Keratinocyte (primary cell): Measurements from ENCODE around the gene GAREM1. TPM values are rescaled to one million over a fixed set of nuclear protein-coding genes. Genes with fewer than 3 reads are reported as not detected.

Experiments
- DNase-seq: peaks from one replicate; pipeline ENCODE4 v3.0.0-alpha.2; 2011; ENCODE audit warnings: low read depth, missing footprints, low spot score
- FAIRE-seq: peaks from 2 replicates; lab custom pipeline; 2011; peaks lifted over from hg19 to GRCh38; lab: Jason Lieb, UNC
- H2AFZ ChIP-seq: 2 replicates; pipeline ENCODE4 v1.6.0; 2012; ENCODE audit warnings: low read length, control low read depth, inconsistent platforms; ENCODE audit not compliant: control insufficient read depth
- H3K27ac ChIP-seq: 2 replicates; pipeline ENCODE4 v1.5.1; 2011; ENCODE audit warnings: low read length; ENCODE audit not compliant: control insufficient read depth, insufficient read depth
- H3K27me3 ChIP-seq: 3 replicates; pipeline ENCODE4 v1.6.0; 2011; ENCODE audit warnings: low read length; ENCODE audit not compliant: control insufficient read depth, insufficient read depth; ENCODE audit errors: extremely low read depth
- H3K36me3 ChIP-seq, 2 experiments: 2 replicates in 1 of 2; 3 replicates in 1 of 2; pipeline ENCODE4 v1.5.1; 2011; ENCODE audit warnings: low read length in 2 of 2, mild to moderate bottlenecking in 1 of 2; ENCODE audit not compliant: control insufficient read depth in 2 of 2, insufficient read depth in 2 of 2; ENCODE audit errors: extremely low read depth in 1 of 2
- H3K4me1 ChIP-seq: 3 replicates; pipeline ENCODE4 v1.5.1; 2011; ENCODE audit warnings: low read length; ENCODE audit not compliant: control insufficient read depth, insufficient read depth; ENCODE audit errors: extremely low read depth
- H3K4me2 ChIP-seq: 3 replicates; pipeline ENCODE4 v1.6.0; 2011; ENCODE audit warnings: low read depth, low read length; ENCODE audit not compliant: control insufficient read depth, insufficient read depth; ENCODE audit errors: extremely low read depth
- H3K4me3 ChIP-seq, 3 experiments: fragments of 200-600 bp in 1 of 3; sonication (generic) in 1 of 3; 2 replicates in 2 of 3; 3 replicates in 1 of 3; pipeline ENCODE4 v1.5.1; 2011 to 2016; ENCODE audit warnings: low read length in 3 of 3, mild to moderate bottlenecking in 3 of 3, control low read depth in 2 of 3, inconsistent platforms in 1 of 3, low read depth in 1 of 3, mixed read lengths in 1 of 3, mixed run types in 1 of 3, moderate library complexity in 1 of 3; ENCODE audit not compliant: control insufficient read depth in 2 of 3, insufficient read depth in 2 of 3; ENCODE audit errors: extremely low read depth in 1 of 3
- H3K79me2 ChIP-seq: 2 replicates; pipeline ENCODE4 v1.6.0; 2012; ENCODE audit warnings: low read length; ENCODE audit not compliant: control insufficient read depth, insufficient read depth
- H3K9ac ChIP-seq: 3 replicates; pipeline ENCODE4 v1.6.0; 2011; ENCODE audit warnings: low read length; ENCODE audit not compliant: control insufficient read depth, insufficient read depth; ENCODE audit errors: extremely low read depth
- H3K9me1 ChIP-seq: 3 replicates; pipeline ENCODE4 v1.6.0; 2011; ENCODE audit warnings: low read length; ENCODE audit not compliant: control insufficient read depth, insufficient read depth; ENCODE audit errors: extremely low read depth
- H3K9me3 ChIP-seq: 2 replicates; pipeline ENCODE4 v1.5.1; 2012; ENCODE audit warnings: low read depth, low read length; ENCODE audit not compliant: control insufficient read depth
- H4K20me1 ChIP-seq: 3 replicates; pipeline ENCODE4 v1.6.0; 2011; ENCODE audit warnings: low read length; ENCODE audit not compliant: control insufficient read depth, insufficient read depth; ENCODE audit errors: extremely low read depth
- EZH2 ChIP-seq: IDR thresholded peaks from one replicate; pipeline ENCODE4 v1.6.1; 2012; ENCODE audit warnings: inconsistent platforms, mild to moderate bottlenecking, low read length, moderate library complexity
- dilution Hi-C: fragments of 300-500 bp; cut with MboI; formaldehyde crosslinking; loops from one replicate; pipeline ENCODE4 v1.7.0; 2020; ENCODE audit warnings: low sequenced_read_pairs; ENCODE audit not compliant: extremely low pct_ligation_motif_present
- polyA plus RNA-seq, 5 experiments: library from polyadenylated mRNA; depleted of rRNA in 3 of 5; stranded (reverse) in 3 of 5; stranded (forward) in 1 of 5; unstranded in 1 of 5; fragments of >200 nt; gene quantifications; 1 replicate in 1 of 5; 2 replicates in 3 of 5; 3 replicates in 1 of 5; pipeline versions ENCODE4 v1.2.1 to v1.2.3, GENCODE V29; 2011 to 2012; ENCODE audit warnings: missing spikeins in 2 of 5, low read depth in 1 of 5, low replicate concordance in 1 of 5
- TF ChIP-seq, protein P1 (sequence below), 3 experiments: IDR thresholded peaks in 1 of 3; conservative IDR thresholded peaks in 1 of 3; optimal IDR thresholded peaks in 1 of 3; 2 replicates in 2 of 3; 3 replicates in 1 of 3; pipeline versions ENCODE3 to v1.5.1; 2011; ENCODE audit warnings: low read length in 3 of 3, mild to moderate bottlenecking in 3 of 3, moderate library complexity in 2 of 3, control low read depth in 1 of 3, inconsistent platforms in 1 of 3; ENCODE audit not compliant: insufficient read depth in 2 of 3; ENCODE audit errors: extremely low read depth in 1 of 3

Gene GAREM1
- polyA plus RNA-seq, 1 donor (not counting 4 experiments of a cell fraction or from before 2014, with no cell fraction given), result 3.8 TPM

GRCh38 chr18:32446780-32447179 is 23.9 kb downstream of the GAREM1 start:
- Histone ChIP-seq H3K27ac (no peak overlapping the region), H3K36me3 (no peaks in the 10 kb centered on the region), H3K4me2 (no peak overlapping the region), H3K9ac (no peak overlapping the region), H3K9me3 (no peaks in the 10 kb centered on the region), H3K79me2 (no peaks in the 10 kb centered on the region), H4K20me1 (no peaks in the 10 kb centered on the region), H2AFZ (no peak overlapping the region), H3K27me3 (no peaks in the 10 kb centered on the region), H3K4me3 (no peak overlapping the region), H3K4me1 (no peaks in the 10 kb centered on the region), H3K9me1 (no peaks in the 10 kb centered on the region)
- dilution Hi-C loops, result no loop called here
- no peak for DNase-seq
- no peak for TF ChIP-seq EZH2
- TF ChIP-seq, protein P1, sequence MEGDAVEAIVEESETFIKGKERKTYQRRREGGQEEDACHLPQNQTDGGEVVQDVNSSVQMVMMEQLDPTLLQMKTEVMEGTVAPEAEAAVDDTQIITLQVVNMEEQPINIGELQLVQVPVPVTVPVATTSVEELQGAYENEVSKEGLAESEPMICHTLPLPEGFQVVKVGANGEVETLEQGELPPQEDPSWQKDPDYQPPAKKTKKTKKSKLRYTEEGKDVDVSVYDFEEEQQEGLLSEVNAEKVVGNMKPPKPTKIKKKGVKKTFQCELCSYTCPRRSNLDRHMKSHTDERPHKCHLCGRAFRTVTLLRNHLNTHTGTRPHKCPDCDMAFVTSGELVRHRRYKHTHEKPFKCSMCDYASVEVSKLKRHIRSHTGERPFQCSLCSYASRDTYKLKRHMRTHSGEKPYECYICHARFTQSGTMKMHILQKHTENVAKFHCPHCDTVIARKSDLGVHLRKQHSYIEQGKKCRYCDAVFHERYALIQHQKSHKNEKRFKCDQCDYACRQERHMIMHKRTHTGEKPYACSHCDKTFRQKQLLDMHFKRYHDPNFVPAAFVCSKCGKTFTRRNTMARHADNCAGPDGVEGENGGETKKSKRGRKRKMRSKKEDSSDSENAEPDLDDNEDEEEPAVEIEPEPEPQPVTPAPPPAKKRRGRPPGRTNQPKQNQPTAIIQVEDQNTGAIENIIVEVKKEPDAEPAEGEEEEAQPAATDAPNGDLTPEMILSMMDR (optimal IDR thresholded peaks at IDR 0.05 in 1 of 3, IDR thresholded peaks at IDR 0.05 in 1 of 3, conservative IDR thresholded peaks at IDR 0.05 in 1 of 3; ENCODE audit: extremely low read depth in 1 of 3, insufficient read depth in 2 of 3, low read length in 3 of 3), result no peak
- no peak for FAIRE-seq

GRCh38 chr18:32445846-32446245 is 24.8 kb downstream of the GAREM1 start:
- Histone ChIP-seq H2AFZ (no peak overlapping the region), H3K4me1 (no peaks in the 10 kb centered on the region), H3K27ac (no peak overlapping the region), H4K20me1 (no peaks in the 10 kb centered on the region), H3K9ac (no peak overlapping the region), H3K79me2 (no peaks in the 10 kb centered on the region), H3K9me3 (no peaks in the 10 kb centered on the region), H3K9me1 (no peaks in the 10 kb centered on the region), H3K4me2 (no peak overlapping the region), H3K27me3 (no peaks in the 10 kb centered on the region), H3K36me3 (no peaks in the 10 kb centered on the region), H3K4me3 (no peak overlapping the region)
- FAIRE-seq, result no peak
- DNase-seq, result no peak
- TF ChIP-seq, protein P1 (optimal IDR thresholded peaks at IDR 0.05 in 1 of 3, IDR thresholded peaks at IDR 0.05 in 1 of 3, conservative IDR thresholded peaks at IDR 0.05 in 1 of 3; ENCODE audit: extremely low read depth in 1 of 3, insufficient read depth in 2 of 3, low read length in 3 of 3), result no peak
- no peak for TF ChIP-seq EZH2
- dilution Hi-C loops, result no loop called here
